WTC11 (cell line): Measurements from ENCODE around the gene C3orf22.

Experiments
- ARID4B ChIP-seq: sonication (generic); formaldehyde crosslinking; IDR thresholded peaks from 2 replicates; pipeline ENCODE4 v1.8.0; 2023; ENCODE audit warnings: missing genetic modification reagents, mild to moderate bottlenecking, borderline replicate concordance
- CBFB ChIP-seq: sonication (generic); formaldehyde crosslinking; IDR thresholded peaks from 2 replicates; pipeline ENCODE4 v1.8.1; 2022; ENCODE audit warnings: mild to moderate bottlenecking, low read depth, missing genetic modification reagents
- CDX4 ChIP-seq: fragments of 250-450 bp; sonication (Bioruptor Pico); IDR thresholded peaks from 2 replicates; pipeline ENCODE4 v1.9.0; 2021; ENCODE audit warnings: moderate library complexity, mild to moderate bottlenecking, inconsistent platforms, borderline replicate concordance
- CTCF ChIP-seq: fragments of 200-600 bp; IDR thresholded peaks from 2 replicates; pipeline ENCODE4 v1.8.0; 2022; ENCODE audit warnings: antibody characterized with exemption
- E2F4 ChIP-seq: sonication (generic); formaldehyde crosslinking; IDR thresholded peaks from 2 replicates; pipeline ENCODE4 v1.8.1; 2022; ENCODE audit warnings: low read depth, mild to moderate bottlenecking, moderate library complexity, missing genetic modification reagents, borderline replicate concordance
- MAX ChIP-seq: sonication (generic); formaldehyde crosslinking; IDR thresholded peaks from 2 replicates; pipeline ENCODE4 v1.8.0; 2022; ENCODE audit warnings: mild to moderate bottlenecking, missing genetic modification reagents
- NFATC4 ChIP-seq: fragments of 250-450 bp; sonication (Bioruptor Pico); IDR thresholded peaks from 2 replicates; pipeline ENCODE4 v1.9.0; 2021; ENCODE audit warnings: mild to moderate bottlenecking
- STAT6 ChIP-seq: sonication (generic); formaldehyde crosslinking; conservative IDR thresholded peaks from 2 replicates; pipeline ENCODE4 v1.8.1; 2023; ENCODE audit warnings: mild to moderate bottlenecking, low read depth, missing genetic modification reagents, moderate library complexity
- TP53 ChIP-seq: sonication (generic); formaldehyde crosslinking; IDR thresholded peaks from 2 replicates; pipeline ENCODE4 v1.8.1; 2023; ENCODE audit warnings: mild to moderate bottlenecking, missing genetic modification reagents
- ZNF232 ChIP-seq: sonication (generic); formaldehyde crosslinking; IDR thresholded peaks from 2 replicates; pipeline ENCODE4 v1.8.0; 2022; ENCODE audit warnings: mild to moderate bottlenecking, missing genetic modification reagents

- TF ChIP-seq E2F4 (CRISPR knock-in tag) (no peak), ZNF232 (CRISPR knock-in tag) (no peak), CBFB (no peak), STAT6 (CRISPR knock-in tag) (no peak), MAX (CRISPR knock-in tag) (no peak), CTCF (no peak), NFATC4 (no peak), TP53 (no peak), ARID4B (CRISPR knock-in tag) (no peak), CDX4 (CRISPR knock-in tag) (no peak)
These were observed 23.6 kb upstream of the C3orf22 start for GRCh38 chr3:126582311-126582710.
